Measurements from ENCODE around the gene CAND2.
"Not testable (repeated sequence)": the region's sequence is repeated elsewhere in the genome, so short reads cannot be mapped to it uniquely, and the experiment has no call there.

The CAND2 gene

DNA sequence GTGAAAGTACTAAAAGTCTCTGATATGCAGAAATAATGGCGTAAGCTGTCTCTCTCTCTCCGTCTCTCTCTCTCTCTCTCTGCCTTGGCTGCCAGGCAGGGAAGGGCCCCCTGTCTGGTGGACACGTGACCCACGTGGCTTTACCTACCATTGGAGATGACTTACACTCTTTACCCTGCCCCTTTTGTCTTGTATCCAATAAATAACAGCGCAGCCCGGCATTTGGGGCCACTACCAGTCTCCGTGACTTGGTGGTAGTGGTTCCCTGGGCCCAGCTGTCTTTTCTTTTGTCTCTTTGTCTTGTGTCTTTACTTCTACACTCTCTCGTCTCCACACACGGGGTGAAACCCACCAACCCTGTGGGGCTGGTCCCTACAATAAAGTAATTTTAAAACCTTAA, 25.2 kb upstream of the CAND2 start:
- DNase-seq (ENCODE audit: low spot score): no peak

DNA sequence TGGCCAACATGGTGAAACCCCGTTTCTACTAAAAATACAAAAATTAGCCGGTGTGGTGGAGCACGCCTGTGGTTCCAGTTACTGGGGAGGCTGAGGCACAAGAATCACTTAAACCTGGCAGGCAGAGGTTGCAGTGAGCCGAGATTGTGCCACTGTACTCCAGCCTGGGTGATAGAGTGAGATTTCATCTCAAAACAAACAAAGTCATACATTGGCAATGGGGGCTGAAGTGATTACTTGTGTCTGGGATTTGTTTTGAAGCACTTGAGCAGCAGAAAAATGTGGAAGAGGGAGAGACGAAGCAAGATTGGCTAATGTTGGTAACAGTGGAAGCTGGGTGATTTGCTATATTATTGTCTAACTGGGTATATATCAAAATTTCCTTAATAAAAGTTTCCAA, 24.0 kb upstream of the CAND2 start:
- no peak for DNase-seq (ENCODE audit: low spot score)

DNA sequence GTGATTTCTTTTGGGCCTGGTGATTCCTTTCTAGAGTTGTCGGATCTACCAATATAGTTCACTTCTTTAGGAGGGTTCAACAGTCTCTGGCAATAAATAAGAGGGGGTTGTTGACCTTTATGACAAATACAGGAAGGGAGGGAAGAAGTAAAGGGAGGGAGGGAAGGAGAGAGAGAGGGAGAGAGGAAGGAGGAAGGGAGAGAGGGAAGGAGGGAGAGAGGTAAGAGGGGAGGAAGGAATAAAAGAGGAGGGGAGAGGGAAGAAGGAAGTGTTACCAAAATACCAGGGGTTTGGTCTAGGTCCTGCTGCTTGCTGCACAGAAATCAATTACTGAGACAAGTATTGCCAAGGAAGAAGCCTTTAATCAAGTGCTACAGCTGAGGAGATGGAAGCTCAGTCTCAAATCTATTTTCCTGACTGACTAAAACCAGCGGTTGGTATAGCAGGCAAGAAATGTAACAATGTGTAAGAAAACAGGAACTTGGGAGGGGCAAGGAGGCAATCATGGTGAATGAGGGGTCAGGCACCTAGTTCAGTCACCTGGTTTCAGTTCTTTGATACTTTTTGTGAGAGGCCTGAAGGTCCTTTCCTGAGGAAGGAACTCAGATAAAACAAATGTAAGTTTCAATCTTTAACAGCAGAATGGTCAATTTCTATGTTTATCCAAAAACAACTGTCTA, 23.3 kb upstream of the CAND2 start:
- no peak for DNase-seq (ENCODE audit: low spot score)

DNA sequence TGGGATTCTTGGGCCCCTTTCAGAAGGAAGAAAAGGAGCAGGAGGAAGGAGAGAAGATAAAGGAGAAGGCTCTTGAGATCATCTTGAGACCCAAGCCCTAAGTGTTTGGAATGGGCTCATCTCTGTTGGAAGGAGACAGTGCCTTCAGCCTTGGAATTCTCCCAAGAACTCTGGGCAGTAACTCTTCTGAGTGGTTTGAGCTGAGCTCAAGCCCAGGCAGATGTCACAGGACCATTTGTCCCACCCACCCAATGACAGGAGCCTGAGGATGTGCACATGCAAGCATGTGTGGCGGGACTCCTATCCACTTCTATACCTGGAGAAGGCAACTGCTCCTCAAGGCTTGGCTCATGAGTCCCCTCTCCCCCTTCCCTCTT, 22.8 kb upstream of the CAND2 start:
- DNase-seq (ENCODE audit: low spot score): no peak

DNA sequence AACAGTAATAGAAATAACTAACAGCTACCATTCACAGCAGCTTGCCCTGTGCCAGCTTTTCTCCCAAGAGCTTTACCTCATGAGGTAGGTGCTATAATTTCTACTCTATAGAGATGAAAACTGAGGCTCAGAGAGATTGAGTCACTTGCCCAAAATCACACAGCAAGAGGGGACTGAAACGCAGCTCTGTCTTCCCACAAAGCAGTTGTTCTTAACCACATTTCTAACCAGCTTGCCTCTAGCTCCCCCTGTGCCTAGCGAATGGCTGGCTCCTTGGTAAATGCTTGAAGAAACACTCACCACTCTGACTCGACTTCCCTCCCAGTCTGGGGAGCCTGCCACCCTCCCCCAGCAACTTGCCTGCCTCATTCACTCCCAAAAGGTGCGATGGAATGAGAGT, 21.9 kb upstream of the CAND2 start:
- no peak for DNase-seq (ENCODE audit: low spot score)

DNA sequence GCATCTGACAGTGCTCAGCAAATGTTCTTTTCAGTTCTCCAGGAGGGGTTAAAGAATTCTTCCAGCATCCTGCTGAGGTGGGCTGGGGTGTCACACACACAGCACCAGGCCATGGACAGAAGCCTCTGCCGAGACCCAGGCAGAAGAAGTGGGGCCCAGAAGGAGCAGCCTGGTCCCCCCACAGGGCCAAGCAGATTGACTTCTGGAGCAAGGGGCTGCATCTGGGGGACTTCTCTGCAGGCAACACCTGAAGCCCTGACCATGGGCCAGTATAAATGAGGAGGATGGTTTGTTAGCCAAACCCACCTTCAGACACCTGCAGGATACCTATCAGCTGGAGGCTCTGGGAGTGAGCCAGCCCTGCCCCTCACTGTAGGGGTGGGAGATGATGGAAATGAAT, 21.3 kb upstream of the CAND2 start:
- no peak for DNase-seq (ENCODE audit: low spot score)

DNA sequence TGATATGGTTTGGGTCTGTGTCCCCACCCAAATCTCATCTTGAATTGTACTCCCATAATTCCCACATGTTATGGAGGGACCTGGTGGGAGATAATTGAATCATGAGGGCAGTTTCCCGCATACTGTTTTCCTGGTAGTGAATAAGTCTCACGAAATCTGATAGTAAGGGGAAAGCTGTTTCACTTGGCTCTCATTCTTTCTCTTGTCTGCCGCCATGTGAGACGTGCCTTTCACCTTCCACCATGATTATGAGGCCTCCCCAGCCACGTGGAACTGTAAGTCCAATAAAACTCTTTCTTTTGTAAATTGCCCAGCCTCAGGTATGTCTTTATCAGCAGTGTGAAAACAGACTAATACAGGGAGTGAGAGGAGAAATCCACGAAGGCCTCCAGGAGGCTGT, 20.5 kb upstream of the CAND2 start:
- not testable (repeated sequence) for DNase-seq (ENCODE audit: low spot score)

DNA sequence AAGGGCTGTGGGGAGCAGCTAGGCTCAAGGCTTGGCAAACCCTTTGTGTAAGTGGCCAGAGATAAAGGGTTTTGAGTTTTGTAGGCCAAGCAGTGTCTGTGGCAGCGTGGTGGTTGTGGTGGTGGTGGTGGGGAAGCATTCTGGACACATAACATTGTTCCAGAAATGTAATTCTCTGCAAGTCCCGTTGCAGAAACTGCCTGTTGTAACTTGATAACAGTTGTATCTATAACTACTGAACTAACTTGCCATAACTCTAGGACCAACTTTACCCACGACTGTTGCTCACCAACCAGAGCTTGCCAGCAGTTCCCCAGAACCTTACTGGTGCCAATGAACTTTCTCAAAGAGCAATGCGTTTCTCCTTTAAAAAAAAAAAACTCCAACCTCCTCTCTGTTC, 19.3 kb upstream of the CAND2 start:
- DNase-seq (ENCODE audit: low spot score): no peak

DNA sequence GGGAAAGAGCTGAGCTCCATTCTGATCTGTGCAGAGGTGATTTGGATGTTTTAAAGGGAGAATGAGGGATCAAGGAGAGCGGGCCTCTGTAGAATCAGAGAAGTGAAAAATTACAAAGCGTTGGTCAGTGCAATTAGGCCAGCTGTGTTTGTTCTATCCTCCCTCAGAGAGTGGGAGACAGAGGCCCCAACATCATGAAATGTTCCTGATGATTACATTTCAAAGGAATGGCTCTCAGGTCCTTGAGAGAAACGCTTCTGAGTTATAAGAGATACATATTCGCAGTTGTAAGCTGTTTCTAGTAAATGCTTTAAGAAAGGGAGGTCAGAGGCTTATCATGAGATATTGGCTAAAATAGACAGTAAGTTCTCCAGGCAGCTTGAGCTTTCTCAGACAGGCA, 15.7 kb upstream of the CAND2 start:
- DNase-seq (ENCODE audit: low spot score): no peak

DNA sequence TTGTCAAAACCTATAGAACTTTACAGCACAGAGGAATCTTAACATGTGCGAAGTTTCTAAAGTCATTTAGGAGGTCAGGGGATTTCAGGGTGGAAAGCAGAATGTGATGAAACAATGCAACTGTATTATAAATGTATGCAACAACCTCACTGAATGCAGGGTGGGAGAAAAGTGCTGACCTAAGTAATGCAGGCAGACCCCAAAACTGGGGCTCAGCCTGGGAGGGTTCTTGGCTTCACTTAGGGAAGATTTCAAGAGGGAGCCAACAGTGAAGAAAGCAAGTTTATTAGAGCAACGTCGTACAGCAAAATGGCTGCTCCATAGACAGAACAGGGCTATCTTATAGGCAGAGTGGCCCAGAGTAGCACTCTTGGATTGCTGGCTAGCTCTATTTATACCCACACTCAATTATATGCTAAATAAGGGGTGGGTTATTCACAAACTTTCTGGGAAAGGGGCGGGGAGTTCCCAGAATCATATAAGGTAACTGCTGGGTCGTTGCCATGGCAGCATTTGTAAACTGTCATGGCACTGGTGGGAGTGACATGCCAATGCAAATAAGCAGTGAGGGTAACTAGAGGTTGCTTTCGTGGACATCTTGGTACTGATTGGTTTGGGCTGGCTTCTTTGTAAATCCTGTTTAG, 14.2 kb upstream of the CAND2 start:
- DNase-seq (ENCODE audit: low spot score): no peak

DNA sequence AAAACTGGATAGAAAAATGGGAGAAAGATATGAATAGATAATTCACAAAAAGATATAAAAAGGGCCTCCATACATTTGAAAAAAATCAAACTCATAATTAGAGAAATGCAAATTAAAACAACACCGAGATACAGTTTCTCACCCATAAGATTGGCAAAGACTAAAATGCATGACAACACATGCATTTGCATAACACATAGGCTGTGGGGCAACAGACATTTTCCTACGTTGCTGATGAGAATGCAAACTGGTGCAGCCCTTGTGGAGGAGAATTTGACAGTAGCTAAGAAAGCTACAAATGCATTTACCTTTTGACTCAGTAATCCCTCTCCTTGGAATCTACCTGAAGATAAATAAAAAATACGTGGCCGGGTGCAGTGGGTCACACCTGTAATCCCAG, 11.4 kb upstream of the CAND2 start:
- DNase-seq (ENCODE audit: low spot score): no peak

DNA sequence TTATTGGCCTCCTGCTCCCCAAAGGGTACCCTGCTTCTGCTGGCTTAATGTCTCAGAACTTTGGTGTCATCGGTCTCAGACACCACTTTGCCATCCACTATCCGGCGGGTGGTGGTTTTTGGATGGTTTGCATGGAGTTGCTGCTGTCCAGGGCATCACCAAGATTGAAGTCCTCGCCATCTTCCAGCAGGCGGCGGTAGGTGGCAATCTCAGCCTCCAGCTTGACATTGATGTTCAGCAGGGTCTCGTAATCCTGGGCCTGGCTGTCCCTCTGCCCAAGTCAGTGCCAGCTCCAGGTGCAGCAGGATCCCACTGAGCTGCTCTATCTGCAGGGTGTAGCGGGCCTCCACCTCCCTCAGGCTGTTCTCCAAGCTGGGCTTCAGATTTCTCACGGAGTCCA, 9.1 kb upstream of the CAND2 start:
- DNase-seq (ENCODE audit: low spot score): peak; percentile 30

DNA sequence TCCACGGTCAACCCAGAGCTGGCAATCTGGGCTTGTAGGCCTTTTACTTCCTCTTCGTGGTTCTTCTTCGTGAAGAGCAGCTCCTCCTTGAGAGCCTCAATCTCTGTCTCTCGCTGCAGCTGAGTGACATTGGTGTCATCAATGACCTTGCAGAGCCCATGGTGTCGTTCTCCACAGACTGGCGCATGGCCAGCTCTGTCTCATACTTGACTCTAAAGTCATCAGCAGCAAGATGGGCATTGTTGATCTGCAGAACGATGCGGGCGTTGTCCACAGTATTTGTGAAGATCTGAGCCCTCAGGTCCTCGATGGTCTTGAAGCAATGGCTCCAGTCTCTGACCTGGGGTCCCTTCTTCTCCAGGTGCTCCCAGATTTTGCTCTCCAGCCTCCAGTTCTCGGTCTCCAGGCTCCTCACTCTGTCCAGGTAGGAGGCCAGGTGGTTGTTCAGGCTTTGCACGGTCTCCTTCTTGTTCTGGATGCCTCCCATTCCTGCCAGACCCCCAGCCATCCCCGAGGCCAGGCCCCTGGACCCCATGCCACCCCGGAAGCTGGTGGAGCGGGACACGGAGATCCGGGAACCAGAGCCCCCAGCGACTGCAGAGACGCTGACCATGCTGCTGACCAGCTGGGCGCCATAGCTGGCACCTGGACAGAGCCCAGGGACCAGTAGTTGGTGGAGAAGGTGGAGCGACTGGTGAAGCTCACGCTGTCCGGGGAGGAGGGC, 8.4 kb upstream of the CAND2 start:
- DNase-seq (ENCODE audit: low spot score): not testable (repeated sequence)

DNA sequence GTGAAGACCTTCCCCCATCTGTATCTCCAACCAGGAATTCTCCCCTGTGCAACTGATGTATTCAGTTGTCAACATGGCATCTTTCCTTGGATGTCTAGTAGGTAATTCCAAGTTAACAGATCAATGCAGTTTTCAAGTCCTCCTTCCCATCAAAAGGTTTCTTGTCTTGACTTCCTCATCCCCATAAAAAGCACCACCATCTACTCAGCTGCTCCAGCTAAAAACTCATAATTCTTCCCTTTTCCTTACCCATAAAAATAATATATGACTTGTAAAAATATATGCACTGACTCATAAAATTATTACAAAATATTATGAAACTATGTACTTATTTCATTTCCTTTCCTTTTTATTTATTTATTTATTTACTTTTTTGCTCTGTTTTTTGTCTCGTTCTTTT, 5.0 kb upstream of the CAND2 start:
- DNase-seq (ENCODE audit: low spot score): no peak

DNA sequence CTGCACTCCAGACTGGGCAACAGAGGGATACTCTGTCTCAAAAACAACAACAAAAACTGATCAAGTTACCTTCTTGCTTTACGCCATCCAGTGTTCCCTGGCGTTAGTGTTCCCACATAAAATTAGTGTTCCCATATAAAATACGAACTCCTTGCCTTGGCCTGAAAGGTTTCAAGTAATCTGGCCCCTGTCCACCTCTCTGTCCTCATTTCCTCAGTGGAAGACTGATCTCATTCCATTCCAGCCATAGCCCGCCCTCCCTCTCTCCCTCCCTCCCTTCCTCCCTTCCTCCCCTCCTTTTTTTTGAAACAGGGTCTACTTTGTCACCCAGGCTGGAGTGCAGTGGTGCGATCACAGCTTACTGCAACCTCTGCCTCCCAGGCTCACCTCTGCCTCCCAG, 2.8 kb upstream of the CAND2 start:
- DNase-seq (ENCODE audit: low spot score): no peak

DNA sequence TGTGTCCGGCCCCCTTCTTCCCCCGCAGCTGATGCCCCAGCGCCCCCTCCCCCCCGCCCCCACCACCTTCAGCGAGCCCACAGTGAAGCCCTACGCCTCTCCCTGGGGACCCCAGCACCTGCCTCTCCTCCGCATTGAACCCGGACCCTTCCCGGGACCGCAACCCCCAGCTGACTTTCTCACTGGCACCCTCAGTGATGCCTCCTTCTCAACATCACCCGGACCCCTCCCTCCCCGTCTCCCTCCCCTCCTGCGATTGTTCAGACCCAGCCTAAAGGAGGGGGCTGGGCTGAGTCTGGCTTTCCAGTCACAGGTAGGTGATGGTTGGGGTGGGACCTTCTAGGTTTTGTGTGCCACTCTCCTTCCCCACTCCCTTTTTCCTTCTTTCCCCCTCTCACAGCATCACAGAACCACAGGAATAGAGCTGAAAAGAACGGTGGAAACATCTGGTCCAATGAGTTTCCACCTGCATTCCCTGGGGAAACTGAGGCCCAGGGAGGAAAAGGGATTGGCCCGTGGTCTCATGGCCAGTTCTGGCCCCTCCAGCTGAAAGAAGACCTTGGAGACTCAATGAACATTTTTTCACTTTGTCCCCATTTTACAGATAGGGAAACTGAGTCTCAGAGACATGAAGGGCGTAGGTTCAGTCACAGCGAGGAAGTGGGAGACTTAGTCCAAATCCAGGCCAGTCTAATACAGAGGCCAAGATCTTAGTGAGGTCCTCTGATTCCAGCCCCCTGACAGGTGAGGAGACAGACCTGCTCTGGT, 828 bp downstream of the CAND2 start:
- no peak for DNase-seq (ENCODE audit: low spot score)

DNA sequence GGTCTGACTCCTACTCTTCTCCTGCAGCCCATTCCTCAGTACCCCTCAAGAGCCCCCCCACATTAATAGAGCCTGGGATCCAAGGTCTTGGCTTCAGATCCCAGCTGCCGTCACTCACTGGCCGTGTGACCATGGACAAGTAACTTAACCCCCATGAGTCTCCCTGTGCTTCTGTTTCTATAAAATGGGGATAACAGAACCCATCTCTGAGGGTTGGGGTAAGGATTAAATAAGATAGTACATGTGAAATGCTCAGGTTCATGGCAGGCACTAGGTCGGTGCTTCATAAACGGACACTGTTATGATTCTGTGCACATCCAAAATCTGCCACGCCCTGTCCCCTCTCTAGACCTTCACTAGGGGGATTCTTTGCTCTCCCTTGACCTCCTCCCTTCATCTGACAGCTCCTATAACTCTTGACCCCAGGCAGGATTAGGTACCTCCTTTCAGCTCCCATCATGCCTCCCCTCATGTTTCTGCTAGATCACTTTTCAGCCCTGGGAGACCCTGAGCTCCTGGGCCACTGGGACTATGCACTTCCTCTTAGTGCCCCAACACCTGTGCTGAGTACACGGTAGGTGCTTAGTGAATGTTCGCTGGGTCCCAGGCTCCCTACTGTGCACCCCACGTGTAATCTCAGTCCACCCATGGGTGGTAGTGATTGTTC, 1.5 kb downstream of the CAND2 start:
- no peak for DNase-seq (ENCODE audit: low spot score)

DNA sequence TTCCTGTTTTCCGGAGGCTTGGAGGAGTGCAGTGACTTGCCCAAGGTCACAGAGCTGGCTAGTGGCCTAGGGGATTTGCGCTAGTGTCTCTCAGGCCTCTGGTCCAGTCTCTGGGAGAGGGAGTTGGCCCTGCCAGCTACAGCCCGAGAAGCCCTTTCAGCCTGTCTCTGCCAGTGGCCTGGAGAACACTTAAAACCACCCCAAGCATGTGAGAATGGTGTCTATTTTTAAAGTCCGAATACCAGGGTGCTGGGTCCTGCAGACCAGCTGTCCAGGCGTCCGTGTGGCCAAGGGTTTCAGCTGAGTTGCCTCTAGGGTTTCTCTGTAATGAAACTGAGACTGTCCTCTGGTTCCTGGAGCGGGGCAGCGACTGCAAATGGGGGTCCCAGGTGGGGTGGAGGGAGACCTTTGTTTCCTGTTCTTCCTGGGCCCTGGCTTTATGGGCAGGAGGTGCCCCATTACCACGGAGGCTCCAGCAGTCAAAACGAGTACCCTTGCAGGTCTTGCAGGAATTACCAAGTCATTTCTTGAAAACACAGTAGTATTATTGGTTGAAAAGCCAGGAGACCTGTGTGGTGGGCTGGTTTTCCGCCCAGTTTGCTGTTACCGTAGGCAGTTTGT, 2.2 kb downstream of the CAND2 start:
- DNase-seq (ENCODE audit: low spot score): no peak

DNA sequence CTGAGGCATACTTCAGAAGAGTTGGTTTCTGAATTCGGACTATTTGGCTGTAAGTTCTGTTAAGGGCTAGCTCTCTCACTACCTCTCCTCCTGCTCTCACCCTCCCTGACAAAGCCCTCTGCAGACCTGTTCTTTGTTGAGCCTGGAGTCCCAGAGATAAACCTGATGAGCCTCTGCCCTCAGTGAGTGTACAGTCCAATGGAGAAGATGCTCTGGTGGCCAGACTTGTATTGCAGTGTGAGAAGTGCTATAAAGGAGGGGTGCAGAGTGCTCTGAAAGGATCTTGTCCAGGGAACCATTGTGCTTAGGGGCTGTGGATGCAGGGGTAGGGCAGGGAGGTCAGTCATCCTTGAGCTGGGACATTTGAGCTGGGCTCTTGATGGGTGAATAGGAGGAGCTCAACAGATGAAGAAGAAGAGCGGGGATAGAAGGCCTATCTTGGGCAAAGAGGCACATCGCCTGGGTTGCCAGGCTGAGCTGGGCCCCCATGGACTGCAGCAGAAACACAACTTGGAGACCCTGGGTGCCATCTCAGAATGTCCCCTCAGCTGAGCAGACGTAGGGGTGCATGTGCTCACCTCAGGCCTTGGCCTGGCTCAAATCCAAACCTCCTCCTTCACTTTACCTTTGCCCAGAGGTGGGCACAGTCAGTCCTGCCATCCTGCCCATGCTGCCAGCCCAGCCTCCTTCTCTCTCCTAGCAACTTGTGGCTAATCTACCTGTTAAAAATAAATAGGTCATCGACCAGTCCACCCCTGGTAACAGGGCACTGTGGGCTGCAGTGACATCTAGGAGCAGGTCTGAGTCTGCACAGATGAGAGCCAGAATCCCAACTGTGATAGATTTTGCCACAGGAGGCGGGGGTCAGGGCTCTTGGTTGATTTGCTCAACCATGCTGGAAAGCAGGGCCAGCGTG, 3.3 kb downstream of the CAND2 start:
- DNase-seq (ENCODE audit: low spot score): no peak

DNA sequence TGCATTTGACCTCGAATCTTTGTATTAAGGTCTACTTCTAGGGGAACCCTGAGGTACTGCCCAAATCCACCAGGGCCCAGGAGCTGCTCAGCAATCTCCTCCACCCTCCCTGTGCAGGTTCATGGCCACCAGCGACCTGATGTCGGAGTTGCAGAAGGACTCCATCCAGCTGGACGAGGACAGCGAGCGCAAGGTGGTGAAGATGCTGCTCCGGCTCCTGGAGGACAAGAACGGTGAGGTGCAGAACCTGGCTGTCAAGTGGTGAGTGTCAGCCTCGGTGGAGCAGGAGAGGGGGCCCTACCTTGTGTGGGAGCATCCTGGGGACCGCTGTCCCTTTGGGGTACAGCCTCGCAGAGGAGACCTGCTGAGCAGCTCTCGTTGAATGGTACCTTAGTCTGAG, 6.9 kb downstream of the CAND2 start:
- no peak for DNase-seq (ENCODE audit: low spot score)

DNA sequence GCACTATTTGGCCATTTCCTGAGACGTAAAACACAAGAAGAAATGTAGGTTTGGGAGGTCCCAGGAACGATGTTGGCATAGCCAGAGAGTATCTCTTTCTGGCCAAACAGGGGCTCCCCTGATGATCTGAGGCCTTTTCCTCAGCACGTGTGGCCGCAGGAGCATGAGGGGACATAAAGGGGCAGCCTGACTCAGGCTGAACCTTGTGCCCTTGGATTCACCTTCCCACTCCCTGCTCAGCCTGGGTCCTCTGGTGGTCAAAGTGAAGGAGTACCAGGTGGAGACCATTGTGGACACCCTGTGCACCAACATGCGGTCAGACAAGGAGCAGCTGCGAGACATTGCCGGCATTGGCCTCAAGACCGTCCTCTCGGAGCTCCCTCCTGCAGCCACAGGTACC, 10.6 kb downstream of the CAND2 start:
- no peak for DNase-seq (ENCODE audit: low spot score)

Data from CD4-positive, alpha-beta T cell treated with Interleukin-6 at 100 ng/mL for 8 hours (primary cell).